Fibroblast of upper back skin (primary cell): ENCODE data around the gene SEC14L1.

ENCODE experiments used
- DNase-seq: peaks from one replicate; pipeline ENCODE4 v3.0.0-alpha.2; 2013

SEC14L1 gene

DNA sequence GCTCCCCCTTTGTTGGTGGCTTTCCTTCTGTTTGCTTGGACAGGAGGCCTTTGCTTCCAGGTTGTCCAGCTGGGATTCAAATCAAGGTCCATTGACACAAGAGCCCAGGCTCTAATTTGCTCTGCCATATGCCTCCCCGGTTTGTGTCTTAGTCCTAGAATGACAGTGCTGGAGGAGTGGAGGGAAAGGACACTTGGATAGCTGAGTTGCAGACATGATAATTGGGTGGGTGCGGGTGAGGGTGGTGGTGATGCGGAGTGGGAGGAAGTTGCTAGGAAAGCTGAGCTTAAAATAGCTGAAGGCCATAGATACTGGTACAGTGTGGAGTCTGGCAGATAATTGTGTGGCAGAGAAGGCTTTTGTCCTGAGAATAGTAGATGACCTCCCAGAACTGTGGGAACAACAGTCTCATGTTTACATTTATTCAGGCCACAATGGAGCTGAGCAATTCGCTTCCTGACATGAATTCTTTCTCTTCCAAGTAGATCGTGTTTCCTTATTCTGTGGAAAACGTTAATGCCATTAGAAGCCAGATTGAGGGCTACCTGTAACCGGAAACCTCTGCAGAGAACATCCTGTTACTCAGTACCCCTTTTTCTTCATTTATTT lies 23.8 kb downstream of the SEC14L1 start:
- no peak for DNase-seq

- DNase-seq, result no peak
Measured at GRCh38 chr17:77165577-77165976, 24.8 kb downstream of the SEC14L1 start.

- DNase-seq, result no peak
Measured at GRCh38 chr17:77167472-77168306, 26.9 kb downstream of the SEC14L1 start.

GRCh38 chr17:77173104-77173503 lies 32.3 kb downstream of the SEC14L1 start:
- no peak for DNase-seq

DNA sequence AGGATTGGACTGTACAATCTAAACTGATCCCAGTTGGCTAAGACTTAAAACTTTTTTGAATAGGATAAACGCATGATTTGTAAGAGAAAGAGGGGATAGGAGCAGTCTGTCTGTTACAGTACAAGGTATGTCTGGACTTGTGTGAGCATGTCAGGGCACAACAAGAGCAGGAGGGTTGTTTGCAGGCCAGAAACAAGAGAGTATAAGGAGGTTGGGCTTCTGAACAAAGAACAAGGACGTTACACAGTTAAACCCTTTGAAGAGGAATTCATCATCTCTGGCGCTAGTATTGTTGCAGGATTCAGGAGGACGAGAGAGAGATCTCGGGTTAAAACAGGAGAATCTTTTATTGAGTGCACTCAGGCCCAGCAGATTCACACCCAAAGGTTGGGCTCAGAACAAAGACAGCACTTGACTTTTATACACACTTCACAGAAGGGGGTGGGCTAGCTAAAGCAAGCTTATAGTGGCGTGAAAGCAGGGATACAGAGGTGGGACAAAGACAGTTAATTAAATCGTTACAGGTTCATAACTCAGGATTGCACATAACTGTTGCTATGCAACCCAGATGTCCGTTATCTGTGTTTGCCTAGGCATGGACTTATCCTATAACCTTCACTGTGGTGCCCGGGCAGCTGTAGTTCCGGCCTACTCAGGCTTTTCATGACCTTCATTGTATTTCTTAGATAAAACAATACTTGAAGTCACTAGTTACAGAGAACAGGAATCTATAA lies 34.3 kb downstream of the SEC14L1 start:
- DNase-seq, result no peak

- DNase-seq, result no peak
Measured at GRCh38 chr17:77177002-77177741, 36.4 kb downstream of the SEC14L1 start.

GRCh38 chr17:77178050-77178449 lies 37.3 kb downstream of the SEC14L1 start:
- DNase-seq, result no peak

GRCh38 chr17:77178563-77178962 lies 37.8 kb downstream of the SEC14L1 start:
- DNase-seq, result no peak

DNA sequence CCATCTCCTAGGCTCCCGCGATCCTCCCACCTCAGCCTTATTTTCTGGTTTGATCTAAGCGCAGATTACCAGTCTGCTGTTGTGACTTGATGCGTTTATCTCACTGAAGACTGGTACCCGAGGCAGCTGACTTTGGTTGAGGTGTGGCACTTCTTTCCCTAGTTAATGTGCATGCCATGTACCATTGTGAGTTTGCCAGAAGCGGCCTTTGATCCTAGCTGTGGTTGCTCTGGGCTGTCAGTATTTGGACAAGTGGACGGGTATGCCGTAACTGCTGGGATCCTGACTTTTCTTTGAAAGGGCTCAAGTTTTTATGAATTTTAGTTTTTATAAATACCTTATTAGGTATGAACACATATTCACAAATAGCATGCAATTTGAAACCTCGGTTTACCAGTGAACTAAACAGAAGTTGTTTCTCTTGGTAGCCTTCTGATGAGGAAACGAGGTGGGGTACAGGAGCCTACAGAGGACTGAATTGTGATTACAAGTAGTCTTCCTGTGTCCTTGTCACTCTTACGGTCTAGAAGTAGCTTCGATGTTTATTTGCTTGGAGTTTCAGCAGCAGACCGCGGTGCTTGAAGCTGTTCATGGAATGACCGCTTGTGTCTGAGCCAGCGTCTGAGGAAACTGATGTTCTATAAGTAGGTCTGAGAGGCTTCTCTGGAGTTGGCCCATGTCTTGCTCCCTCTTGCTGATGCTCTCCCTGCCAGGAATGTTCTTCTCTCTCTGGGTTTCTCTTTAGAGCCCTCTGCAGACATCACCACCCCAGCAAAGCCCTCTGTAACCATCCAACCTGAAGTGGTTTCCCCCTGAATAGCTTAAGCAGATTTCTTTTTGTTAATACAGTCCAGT lies 40.0 kb downstream of the SEC14L1 start:
- no peak for DNase-seq

DNA sequence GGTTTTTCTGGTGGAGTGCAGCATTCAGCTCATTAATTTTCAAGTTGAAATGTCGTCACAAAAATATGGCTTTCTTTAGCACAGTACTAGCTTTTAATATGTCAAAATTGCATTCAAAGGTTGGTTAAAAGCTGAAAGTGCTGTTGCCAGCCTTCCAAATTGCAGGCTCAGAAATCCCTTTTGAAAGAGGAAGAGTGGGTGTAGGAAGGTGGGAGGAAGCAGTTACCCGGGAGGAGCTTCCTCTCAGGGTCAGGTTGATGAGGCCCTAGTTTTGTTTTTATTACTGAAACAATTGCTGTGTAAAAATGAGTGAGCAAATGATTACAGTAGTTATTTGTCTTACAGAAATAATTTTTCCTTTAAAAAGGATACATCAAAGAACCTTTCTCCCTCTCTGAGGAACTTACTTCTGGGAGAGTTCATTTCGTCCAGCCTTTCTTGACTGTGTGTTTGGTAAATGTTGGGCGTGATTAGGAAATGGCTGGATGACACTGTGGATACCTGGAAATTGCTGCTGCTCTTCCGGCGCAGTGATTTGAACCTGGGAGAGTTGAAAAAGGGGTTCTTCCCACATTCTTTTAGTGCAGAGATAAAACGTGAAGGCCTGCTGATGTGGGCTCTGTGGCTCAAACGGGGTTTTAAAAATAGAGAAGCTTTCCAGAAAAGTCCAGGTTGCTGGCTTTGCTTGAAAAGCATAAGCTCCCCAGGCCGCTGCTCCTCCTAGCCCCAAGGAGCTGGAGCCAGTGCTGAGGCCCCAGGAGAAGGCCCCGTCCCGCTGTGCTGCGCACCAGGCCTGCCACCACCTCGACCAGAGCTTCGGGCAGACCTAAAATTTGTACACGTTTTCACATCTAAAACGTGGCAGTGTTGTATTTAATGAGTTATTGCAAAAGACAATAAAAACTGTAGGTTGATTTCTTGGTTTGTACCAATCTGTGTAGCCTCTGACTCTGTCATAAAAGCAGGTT lies 41.7 kb downstream of the SEC14L1 start:
- DNase-seq, result no peak

GRCh38 chr17:77184474-77184873 lies 43.7 kb downstream of the SEC14L1 start:
- peak; percentile 69 for DNase-seq

GRCh38 chr17:77185137-77185536 lies 44.4 kb downstream of the SEC14L1 start:
- no peak for DNase-seq

GRCh38 chr17:77186141-77186604 lies 45.4 kb downstream of the SEC14L1 start:
- no peak for DNase-seq

DNA sequence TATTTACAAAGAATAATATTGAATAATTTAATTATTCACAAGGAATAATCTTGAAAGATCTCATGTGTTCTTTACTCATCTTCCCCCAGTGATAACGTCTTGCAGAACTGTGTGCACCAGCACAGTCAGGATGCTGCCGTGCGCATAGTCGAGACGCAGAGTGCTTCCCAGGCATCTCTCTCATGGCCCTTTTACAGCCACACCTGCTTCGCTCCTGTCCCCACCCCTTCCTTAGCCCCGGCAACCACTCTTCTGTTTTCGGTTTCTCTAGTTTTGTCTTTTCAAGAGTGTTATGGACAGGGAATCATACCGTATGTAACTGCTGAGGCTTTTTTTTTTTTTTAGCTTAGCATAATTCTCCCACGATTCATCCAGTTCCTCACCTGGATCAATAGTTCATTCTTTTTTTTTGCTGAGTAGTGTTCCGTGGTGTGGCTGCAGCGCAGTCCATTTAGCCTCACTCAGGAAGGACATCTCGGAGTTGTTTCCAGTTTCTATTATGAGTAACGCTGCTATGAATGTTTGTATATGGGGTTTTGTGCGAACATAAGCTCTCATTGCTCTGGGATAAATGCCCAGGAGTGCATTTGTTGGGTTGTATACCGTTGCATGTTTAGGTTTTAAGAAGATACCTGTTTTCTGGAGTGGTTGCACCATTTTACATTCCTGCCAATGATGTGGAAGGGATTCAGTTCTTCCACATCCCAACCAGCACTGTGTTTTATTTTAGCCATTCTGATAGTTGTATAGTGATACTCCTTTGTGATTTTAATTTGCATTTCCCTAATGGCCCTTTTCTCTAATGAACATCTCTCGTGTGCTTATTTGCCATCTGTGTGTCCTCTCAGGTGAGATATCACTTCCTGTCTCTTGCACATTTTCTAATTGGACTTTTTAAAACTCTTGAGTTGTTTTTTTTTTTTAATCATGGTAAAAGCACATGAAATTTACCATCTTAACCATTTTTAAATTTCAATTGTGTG lies 47.6 kb downstream of the SEC14L1 start:
- DNase-seq, result no peak

- DNase-seq, result no peak
Measured at GRCh38 chr17:77189148-77189547, 48.4 kb downstream of the SEC14L1 start.

GRCh38 chr17:77190576-77190975 lies 49.8 kb downstream of the SEC14L1 start:
- no peak for DNase-seq

DNA sequence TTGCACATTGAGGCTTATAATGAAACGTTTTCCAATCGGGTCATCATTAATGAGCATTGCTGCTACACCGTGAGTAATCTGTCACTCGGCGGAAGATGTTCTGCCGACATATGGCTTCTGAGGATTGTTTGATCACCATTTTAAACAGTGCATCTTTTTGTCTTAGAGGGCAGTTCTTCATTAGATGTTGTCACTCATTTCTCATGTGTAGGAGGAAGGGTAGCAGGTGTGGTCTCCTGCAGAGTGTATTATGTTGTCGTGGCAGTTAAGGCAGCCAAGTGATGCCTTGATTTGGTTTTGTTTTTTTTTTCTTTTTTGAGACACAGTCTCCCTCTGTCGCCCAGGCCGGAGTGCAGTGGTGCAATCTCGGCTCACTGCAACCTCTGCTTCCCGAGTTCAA lies 50.5 kb downstream of the SEC14L1 start:
- DNase-seq, result no peak

DNA sequence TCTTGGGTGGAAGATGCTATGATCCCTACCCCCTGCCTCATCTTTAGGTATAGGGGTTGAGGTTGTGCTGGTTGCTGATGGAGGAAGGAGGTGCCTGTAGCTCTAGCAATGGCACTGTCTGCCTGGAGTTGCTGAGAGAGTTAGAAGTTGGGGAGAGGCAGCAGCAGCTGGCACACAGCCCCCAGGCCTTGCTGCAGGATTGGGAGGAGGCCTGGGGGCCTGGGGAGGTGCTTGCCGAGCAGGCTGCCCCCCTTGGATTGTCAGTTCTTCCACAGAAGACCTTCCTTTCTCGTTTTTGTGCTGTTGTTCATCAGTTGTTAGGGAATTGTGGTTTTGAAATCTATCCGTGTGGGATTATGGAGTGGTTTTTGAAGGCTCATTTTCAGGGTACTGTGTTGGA lies 52.9 kb downstream of the SEC14L1 start:
- DNase-seq, result no peak

GRCh38 chr17:77194179-77194578 lies 53.4 kb downstream of the SEC14L1 start:
- DNase-seq, result no peak

DNA sequence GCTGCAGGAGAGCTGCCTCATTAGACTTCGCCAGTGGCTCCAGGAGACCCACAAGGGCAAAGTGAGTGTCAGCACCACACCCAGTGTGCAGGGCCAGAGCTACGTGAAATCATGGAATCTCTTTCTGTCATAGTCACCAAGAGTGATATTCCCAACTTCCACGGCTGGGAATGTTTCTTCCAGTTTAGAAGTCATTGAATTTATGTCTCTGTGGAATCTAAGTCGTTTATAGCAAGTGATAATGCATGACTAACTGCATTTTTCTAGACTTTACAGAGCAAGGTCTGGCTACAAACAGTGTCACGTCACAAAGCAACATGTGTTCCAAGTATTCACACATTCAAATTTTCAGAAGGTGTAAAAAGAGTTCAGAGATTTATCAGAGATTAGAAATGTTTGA lies 55.5 kb downstream of the SEC14L1 start:
- no peak for DNase-seq
